Left lung (tissue), 10 donors: ENCODE data around the gene FXN. TPM values are rescaled to one million over a fixed set of nuclear protein-coding genes. Genes with fewer than 3 reads are reported as not detected.
A peak's percentile ranks its signal among the peaks of the same experiment; 100 is the strongest.
"Not testable (repeated sequence)": the region's sequence is repeated elsewhere in the genome, so short reads cannot be mapped to it uniquely, and the experiment has no call there.

Experiments
- ATAC-seq: fragments of 200-7000 bp; cut with Tn5 transposase; one replicate; pipeline ENCODE4 v1.9.1; 2020; ENCODE audit warnings: moderate library complexity
- DNase-seq, 4 donors: peaks; one replicate each; pipeline ENCODE4 v3.0.0-alpha.2; 2013 to 2020
- H3K27ac ChIP-seq, 2 donors: fragments of 200-600 bp; sonication (generic) in 1 of 2; one replicate each; pipeline versions ENCODE4 v1.5.0 to v1.8.0; 2020 to 2021
- H3K27me3 ChIP-seq, 2 donors: fragments of 200-600 bp; sonication (generic) in 1 of 2; one replicate each; pipeline versions ENCODE4 v1.5.0 to v1.8.0; 2020 to 2021
- H3K36me3 ChIP-seq, 2 donors: fragments of 200-600 bp; sonication (generic) in 1 of 2; one replicate each; pipeline versions ENCODE4 v1.5.0 to v1.8.0; 2020 to 2021
- H3K4me1 ChIP-seq, 2 donors: fragments of 200-600 bp; one replicate each; pipeline ENCODE4 v1.8.0; 2021
- H3K4me3 ChIP-seq, 2 donors: fragments of 200-600 bp; sonication (generic) in 1 of 2; one replicate each; pipeline versions ENCODE4 v1.5.0 to v1.8.0; 2020 to 2021; ENCODE audit warnings: mild to moderate bottlenecking in 1 of 2
- H3K9me3 ChIP-seq, 2 donors: fragments of 200-600 bp; sonication (generic) in 1 of 2; one replicate each; pipeline versions ENCODE4 v1.5.0 to v1.8.0; 2020 to 2021
- intact Hi-C, 2 donors: fragments of 100-400 bp; cut with DNase I; formaldehyde crosslinking; loops; one replicate each; pipeline versions ENCODE4 v1.11.2 to v1.14.2; 2022
- polyA plus RNA-seq, 6 donors: library from polyadenylated mRNA; unstranded; fragments of 120-200 nt; gene quantifications; one replicate each; pipeline ENCODE4 v1.2.1, GENCODE V29; 2013; ENCODE audit not compliant: insufficient read length in 6 of 6
- total RNA-seq, 2 donors: library from RNA; stranded (reverse); fragmentation: NEBNext Ultra II Directional; extraction: Animal tissue kit (Norgen Biotek cat#: 25700); gene quantifications; one replicate each; pipeline ENCODE4 v1.2.1, GENCODE V29; 2021
- TF ChIP-seq, protein P1 (sequence below), 2 donors: fragments of 200-600 bp; sonication (generic) in 1 of 2; IDR thresholded peaks; one replicate each; pipeline versions ENCODE4 v1.5.0 to v1.8.0; 2021; ENCODE audit warnings: antibody characterized with exemption in 2 of 2
- donor health status: DM: no; HTN: yes; CAD: no.
- donor health status: DM: no; HTN: no; CAD: no.

Gene FXN
- total and polyA plus RNA-seq, 8 donors: 11.0 to 24.2 (median 22.3) TPM

GRCh38 chr9:69104830-69105527 lies 69.4 kb downstream of the FXN start:
- TF ChIP-seq, protein P1, sequence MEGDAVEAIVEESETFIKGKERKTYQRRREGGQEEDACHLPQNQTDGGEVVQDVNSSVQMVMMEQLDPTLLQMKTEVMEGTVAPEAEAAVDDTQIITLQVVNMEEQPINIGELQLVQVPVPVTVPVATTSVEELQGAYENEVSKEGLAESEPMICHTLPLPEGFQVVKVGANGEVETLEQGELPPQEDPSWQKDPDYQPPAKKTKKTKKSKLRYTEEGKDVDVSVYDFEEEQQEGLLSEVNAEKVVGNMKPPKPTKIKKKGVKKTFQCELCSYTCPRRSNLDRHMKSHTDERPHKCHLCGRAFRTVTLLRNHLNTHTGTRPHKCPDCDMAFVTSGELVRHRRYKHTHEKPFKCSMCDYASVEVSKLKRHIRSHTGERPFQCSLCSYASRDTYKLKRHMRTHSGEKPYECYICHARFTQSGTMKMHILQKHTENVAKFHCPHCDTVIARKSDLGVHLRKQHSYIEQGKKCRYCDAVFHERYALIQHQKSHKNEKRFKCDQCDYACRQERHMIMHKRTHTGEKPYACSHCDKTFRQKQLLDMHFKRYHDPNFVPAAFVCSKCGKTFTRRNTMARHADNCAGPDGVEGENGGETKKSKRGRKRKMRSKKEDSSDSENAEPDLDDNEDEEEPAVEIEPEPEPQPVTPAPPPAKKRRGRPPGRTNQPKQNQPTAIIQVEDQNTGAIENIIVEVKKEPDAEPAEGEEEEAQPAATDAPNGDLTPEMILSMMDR (IDR thresholded peaks at IDR 0.05): no peak
- Histone ChIP-seq H3K36me3 (no peaks in the 10 kb centered on the region), H3K27me3 (no peaks in the 10 kb centered on the region), H3K27ac (peak overlapping the region; percentile 29 to 54), H3K4me3 (no peak overlapping the region), H3K9me3 (no peaks in the 10 kb centered on the region), H3K4me1 (no peaks in the 10 kb centered on the region)
- ATAC-seq (peak; percentile 100), DNase-seq (peak in 3 of 4 donors; percentile 68 to 87 (median 81))
- intact Hi-C loops: no loop called here

DNA sequence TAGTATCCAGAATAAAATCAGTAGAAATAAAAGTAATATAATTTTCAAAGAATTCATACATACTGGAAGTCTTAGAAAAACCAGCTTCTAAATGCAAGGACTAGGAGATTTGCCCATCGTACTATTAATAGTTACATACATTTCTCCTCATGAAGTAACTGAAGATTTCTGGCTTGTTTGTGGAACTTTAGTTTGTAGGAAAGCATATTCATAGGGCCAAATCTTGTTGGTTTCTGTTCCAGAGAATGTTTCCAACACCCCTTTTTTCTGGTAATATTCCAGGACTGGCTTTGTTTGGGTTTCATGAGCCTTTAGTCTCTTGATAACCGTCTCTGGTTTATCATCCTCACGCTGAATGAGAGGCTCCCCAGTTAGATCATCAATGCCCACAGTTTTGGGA lies 72.2 kb downstream of the FXN start:
- ATAC-seq (no peak), DNase-seq (peak in 2 of 4 donors; percentile 51 to 58)
- TF ChIP-seq, protein P1 (IDR thresholded peaks at IDR 0.05): no peak
- intact Hi-C loops: no loop called here
- Histone ChIP-seq H3K27ac (no peak overlapping the region), H3K9me3 (no peaks in the 10 kb centered on the region), H3K4me3 (no peak overlapping the region), H3K27me3 (no peaks in the 10 kb centered on the region), H3K4me1 (no peaks in the 10 kb centered on the region), H3K36me3 (no peaks in the 10 kb centered on the region)

GRCh38 chr9:69108706-69109105 lies 73.2 kb downstream of the FXN start:
- H3K27me3 ChIP-seq: not testable (repeated sequence)

GRCh38 chr9:69109152-69109551 lies 73.6 kb downstream of the FXN start:
- TF ChIP-seq, protein P1 (IDR thresholded peaks at IDR 0.05): no peak
- Histone ChIP-seq H3K4me1 (no peaks in the 10 kb centered on the region), H3K9me3 (no peaks in the 10 kb centered on the region), H3K4me3 (no peak overlapping the region), H3K36me3 (no peaks in the 10 kb centered on the region), H3K27me3 (no peaks in the 10 kb centered on the region), H3K27ac (no peak overlapping the region)
- intact Hi-C loops: no loop called here
- DNase-seq: no peak
- no peak for ATAC-seq

More at GRCh38 chr9:69108706-69109105, 73.2 kb downstream of the FXN start:
- H3K9me3 ChIP-seq, H3K27ac ChIP-seq, H3K4me1 ChIP-seq, ATAC-seq, H3K4me3 ChIP-seq, intact Hi-C loops, DNase-seq, H3K36me3 ChIP-seq: not testable (repeated sequence)

DNA sequence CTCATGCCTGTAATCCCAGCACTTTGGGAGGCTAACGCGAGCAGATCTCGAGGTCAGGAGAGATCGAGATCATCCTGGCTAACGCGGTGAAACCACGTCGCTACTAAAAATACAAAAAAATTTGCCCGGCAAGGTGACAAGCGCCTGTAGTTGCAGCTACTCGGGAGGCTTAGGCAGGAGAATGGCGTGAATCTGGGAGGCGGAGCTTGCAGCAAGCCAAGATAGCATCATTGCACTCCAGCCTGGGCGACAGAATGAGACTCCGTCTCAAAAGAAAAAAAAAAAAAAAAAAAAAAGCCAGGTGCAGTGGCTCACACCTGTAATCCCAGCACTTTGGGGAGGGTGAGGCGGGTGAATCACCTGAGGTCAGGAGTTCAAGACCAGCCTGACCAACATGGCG lies 77.1 kb downstream of the FXN start:
- ATAC-seq, H3K36me3 ChIP-seq, intact Hi-C loops, H3K27me3 ChIP-seq, H3K4me1 ChIP-seq, DNase-seq, H3K27ac ChIP-seq, H3K4me3 ChIP-seq, H3K9me3 ChIP-seq: not testable (repeated sequence)

DNA sequence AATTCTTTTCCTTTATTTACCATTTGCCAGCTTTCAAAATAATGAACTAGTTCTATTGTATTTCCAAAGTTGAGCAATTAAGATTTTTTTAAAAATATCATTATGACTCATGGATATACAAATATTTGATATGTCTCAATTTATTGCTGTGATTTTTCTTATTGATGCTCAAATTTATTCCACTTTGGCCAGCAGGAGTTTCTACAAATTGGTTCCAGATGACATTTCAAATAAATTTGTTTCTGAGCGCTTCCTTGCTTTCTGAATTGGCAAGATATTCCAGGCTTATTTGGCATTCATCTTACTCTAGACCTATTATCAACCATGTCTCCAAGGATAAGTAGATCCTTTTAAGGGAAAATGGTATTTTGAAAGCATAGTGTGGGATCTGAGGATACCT lies 80.1 kb downstream of the FXN start:
- H3K4me3 ChIP-seq: no peak overlapping the region
- intact Hi-C loops: no loop called here
- no peak overlapping the region for H3K27ac ChIP-seq
- DNase-seq (no peak), ATAC-seq (no peak)
- TF ChIP-seq, protein P1 (IDR thresholded peaks at IDR 0.05): no peak
- peaks cover 0 to 1% of the 10 kb centered on the region in 2 donors for H3K27me3 ChIP-seq
- no peaks in the 10 kb centered on the region for H3K36me3 ChIP-seq
- H3K4me1 ChIP-seq: peaks cover 3 to 6% of the 10 kb centered on the region in 2 donors
- H3K9me3 ChIP-seq: no peaks in the 10 kb centered on the region
